Tibial nerve (tissue), 4 donors: ENCODE data around the gene COX4I1. TPM values are rescaled to one million over a fixed set of nuclear protein-coding genes. Genes with fewer than 3 reads are reported as not detected.
"Not testable (repeated sequence)": the region's sequence is repeated elsewhere in the genome, so short reads cannot be mapped to it uniquely, and the experiment has no call there.

ENCODE experiments used
- DNase-seq, 2 donors: peaks; one replicate each; pipeline ENCODE4 v3.0.0-alpha.2; 2019; ENCODE audit warnings: low spot score in 2 of 2
- H3K27ac ChIP-seq, 4 donors: fragments of 200-600 bp; sonication (generic) in 3 of 4; one replicate each; pipeline ENCODE4 v1.5.1; 2017 to 2019; ENCODE audit warnings: mild to moderate bottlenecking in 1 of 4
- H3K27me3 ChIP-seq, 2 donors: fragments of 200-600 bp; sonication (generic) in 1 of 2; one replicate each; pipeline versions ENCODE4 v1.5.1 to v1.6.0; 2017 to 2019
- H3K36me3 ChIP-seq, 3 donors: fragments of 200-600 bp; sonication (generic); one replicate each; pipeline ENCODE4 v1.5.1; 2018 to 2019
- H3K4me1 ChIP-seq, 4 donors: fragments of 200-600 bp; sonication (generic) in 3 of 4; one replicate each; pipeline ENCODE4 v1.5.1; 2017 to 2019
- H3K4me3 ChIP-seq, 4 donors: fragments of 200-600 bp; sonication (generic) in 3 of 4; one replicate each; pipeline ENCODE4 v1.5.1; 2017 to 2019; ENCODE audit warnings: mild to moderate bottlenecking in 1 of 4, moderate library complexity in 1 of 4
- H3K9me3 ChIP-seq, 4 donors: fragments of 200-600 bp; sonication (generic) in 3 of 4; one replicate each; pipeline ENCODE4 v1.5.1; 2017 to 2019
- EP300 ChIP-seq, 2 donors: sonication (generic); formaldehyde crosslinking; IDR thresholded peaks; one replicate each; pipeline ENCODE4 v1.6.1; 2017; ENCODE audit warnings: antibody characterized with exemption in 2 of 2, mild to moderate bottlenecking in 1 of 2
- POLR2A ChIP-seq, 2 donors: fragments of 450-650 bp; IDR thresholded peaks; one replicate each; pipeline ENCODE4 v1.6.1; 2017; ENCODE audit warnings: antibody characterized with exemption in 2 of 2, mild to moderate bottlenecking in 2 of 2, moderate library complexity in 2 of 2
- WGBS, 2 donors: methylation state at CpG; one replicate each; pipeline ENCODE4 v1.1.5; 2018; 5-methylcytosine and 5-hydroxymethylcytosine counted together
- total RNA-seq, 4 donors: library from RNA; depleted of rRNA; stranded (reverse); fragments of >200 nt; gene quantifications; one replicate each; pipeline ENCODE4 v1.1.0, GENCODE V29; 2016
- TF ChIP-seq, protein P1 (sequence below), 5 experiments: fragments of 200-600 bp in 3 of 5; fragments of 450-650 bp in 2 of 5; sonication (generic) in 3 of 5; IDR thresholded peaks; one replicate each; pipeline ENCODE4 v1.5.1; 2016 to 2019; ENCODE audit warnings: antibody characterized with exemption in 5 of 5, mild to moderate bottlenecking in 3 of 5, moderate library complexity in 2 of 5

The COX4I1 gene
- total RNA-seq, 4 donors from 2014 or later, result 274 to 401 (median 323) TPM

DNA sequence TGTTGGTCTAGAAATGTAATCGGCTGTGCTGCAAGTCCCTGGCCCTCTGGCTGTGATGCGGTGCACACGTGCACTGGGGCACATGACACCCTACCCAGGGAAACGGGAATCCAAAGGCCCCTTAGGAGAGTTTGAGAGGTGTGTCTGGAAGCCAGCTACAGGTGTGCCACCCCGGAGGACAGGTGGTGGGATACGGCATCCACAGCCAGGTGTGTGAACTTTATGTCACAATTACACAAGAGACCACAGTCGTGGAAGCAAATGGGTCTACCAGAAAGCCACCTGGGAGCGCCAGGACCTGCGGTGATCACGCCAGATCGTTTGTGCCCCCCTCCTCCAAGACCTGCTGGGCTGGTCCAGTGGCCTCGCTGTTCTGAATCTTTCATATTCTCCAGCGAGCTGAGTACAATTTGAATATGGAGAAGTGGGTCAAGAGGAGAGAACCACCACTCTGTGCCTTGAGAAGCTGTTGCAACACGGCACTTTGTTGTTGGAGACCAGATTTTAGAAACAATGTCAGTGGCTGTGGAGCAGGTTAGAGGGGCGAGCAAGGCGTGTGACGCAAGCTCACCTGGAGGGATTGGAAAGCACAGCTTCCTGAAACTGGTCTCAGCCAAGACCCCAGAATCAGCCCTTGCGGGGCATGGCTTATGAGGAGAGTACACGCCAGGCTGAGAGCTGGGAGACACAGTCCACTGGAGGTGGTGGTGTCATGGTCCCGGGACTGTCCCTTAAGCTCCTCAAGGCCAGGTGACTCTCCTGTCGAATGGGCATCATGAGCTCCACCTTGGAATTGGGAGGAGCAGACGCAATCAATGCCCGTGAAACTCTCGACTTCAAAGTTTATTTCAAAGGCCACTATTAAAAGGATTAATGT is 37.4 kb downstream of the COX4I1 start:
- TF ChIP-seq POLR2A (IDR thresholded peaks at IDR 0.05), result no peak
- TF ChIP-seq, protein P1, sequence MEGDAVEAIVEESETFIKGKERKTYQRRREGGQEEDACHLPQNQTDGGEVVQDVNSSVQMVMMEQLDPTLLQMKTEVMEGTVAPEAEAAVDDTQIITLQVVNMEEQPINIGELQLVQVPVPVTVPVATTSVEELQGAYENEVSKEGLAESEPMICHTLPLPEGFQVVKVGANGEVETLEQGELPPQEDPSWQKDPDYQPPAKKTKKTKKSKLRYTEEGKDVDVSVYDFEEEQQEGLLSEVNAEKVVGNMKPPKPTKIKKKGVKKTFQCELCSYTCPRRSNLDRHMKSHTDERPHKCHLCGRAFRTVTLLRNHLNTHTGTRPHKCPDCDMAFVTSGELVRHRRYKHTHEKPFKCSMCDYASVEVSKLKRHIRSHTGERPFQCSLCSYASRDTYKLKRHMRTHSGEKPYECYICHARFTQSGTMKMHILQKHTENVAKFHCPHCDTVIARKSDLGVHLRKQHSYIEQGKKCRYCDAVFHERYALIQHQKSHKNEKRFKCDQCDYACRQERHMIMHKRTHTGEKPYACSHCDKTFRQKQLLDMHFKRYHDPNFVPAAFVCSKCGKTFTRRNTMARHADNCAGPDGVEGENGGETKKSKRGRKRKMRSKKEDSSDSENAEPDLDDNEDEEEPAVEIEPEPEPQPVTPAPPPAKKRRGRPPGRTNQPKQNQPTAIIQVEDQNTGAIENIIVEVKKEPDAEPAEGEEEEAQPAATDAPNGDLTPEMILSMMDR (IDR thresholded peaks at IDR 0.05), result no peak
- no peak for TF ChIP-seq EP300 (IDR thresholded peaks at IDR 0.05)
- no peak for DNase-seq
- Histone ChIP-seq H3K4me1 (peaks cover 0 to 9% (median 0%) of the 10 kb centered on the region in 4 donors), H3K4me3 (no peak overlapping the region), H3K36me3 (no peaks in the 10 kb centered on the region), H3K9me3 (peaks cover 0 to 4% (median 0%) of the 10 kb centered on the region in 4 donors), H3K27ac (no peak overlapping the region), H3K27me3 (peaks cover 0 to 11% of the 10 kb centered on the region in 2 donors)
- WGBS, 2 donors, result 78 to 82% methylated on average over 22 to 24 of the region's 24 CpGs

DNA sequence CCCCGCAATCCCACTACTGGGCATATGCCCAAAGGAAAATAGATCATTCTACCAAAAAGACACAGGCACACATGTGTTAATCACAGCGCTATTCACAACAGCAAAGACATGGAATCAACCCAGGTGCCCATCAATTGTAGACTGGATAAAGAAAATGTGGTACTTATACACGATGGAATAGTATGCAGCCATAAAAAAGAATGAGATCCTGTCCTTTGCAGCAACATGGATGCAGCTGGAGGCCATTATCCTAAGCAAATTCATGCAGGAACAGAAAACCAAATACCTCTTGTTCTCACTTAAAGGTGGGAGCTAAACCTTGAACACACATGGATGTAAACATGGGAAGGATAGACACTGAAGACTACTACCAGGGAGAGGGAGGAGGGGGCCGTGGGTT is 38.2 kb downstream of the COX4I1 start:
- not testable (repeated sequence) for H3K27me3 ChIP-seq, H3K27ac ChIP-seq, H3K9me3 ChIP-seq, H3K4me3 ChIP-seq, H3K4me1 ChIP-seq, DNase-seq, H3K36me3 ChIP-seq
- WGBS, 2 donors, result 87 to 91% methylated on average over 4 of the region's 4 CpGs

DNA sequence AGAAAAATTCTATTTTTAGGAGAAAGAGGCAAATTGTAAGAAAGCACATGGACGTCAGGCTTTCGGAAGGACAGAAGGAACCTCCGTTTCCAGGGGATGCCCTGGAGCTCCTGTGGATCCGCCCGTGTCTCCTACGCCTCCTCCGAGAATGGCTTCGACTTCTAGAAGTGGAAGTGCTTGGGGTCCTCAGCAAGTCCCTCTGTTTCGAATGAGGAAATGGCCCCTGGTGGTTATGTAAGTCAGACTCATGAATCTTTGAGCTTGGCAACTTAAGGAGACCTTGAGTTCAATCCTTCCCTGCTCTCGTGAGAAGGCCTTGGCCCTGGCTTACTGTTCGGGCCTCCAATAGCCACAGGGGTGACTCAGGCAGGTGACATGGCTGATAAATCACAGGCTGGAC is 38.9 kb downstream of the COX4I1 start:
- 72 to 75% methylated on average over 11 of the region's 11 CpGs for WGBS, 2 donors
- Histone ChIP-seq H3K27ac (no peak overlapping the region), H3K27me3 (peaks cover 0 to 2% of the 10 kb centered on the region in 2 donors), H3K4me3 (no peak overlapping the region), H3K9me3 (peaks cover 0 to 4% (median 0%) of the 10 kb centered on the region in 4 donors), H3K36me3 (no peaks in the 10 kb centered on the region), H3K4me1 (peaks cover 0 to 2% (median 0%) of the 10 kb centered on the region in 4 donors)
- TF ChIP-seq POLR2A (IDR thresholded peaks at IDR 0.05), result no peak
- no peak for TF ChIP-seq EP300 (IDR thresholded peaks at IDR 0.05)
- TF ChIP-seq, protein P1 (IDR thresholded peaks at IDR 0.05), result no peak
- DNase-seq, result no peak

DNA sequence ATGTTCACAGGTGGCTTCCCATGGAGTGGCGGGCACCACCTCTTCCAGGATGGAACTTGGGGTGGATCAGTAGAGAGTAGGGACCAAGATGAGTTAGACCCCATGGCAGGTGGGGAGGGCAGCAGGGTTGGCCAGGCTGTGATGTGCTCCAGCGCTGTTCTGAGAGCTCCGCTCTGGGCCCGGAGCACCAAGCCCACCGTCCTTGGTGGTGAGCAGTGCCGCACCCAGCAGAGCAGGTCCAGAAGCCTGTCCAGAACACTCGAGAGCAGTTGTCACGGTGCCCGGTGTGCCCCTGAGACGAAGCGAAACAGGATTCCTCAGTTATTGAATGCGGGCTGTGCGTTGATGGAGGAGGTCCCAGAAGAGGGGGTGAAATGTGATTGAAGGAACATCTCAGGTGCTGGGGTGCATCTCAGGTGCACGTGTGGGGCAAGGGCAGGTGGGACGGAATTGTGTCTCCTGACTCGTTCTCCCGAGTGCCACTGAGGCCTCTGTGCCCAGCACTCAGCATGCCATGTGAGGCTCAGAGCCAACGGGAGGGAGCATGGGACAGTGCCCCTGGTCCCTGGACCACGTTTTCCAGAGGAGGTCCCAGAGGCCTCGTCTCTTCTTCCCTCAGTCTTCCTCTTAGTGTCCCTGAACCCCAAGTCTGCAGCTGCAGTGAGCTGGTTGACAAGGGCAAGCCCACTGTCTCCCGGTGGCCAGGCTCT is 39.5 kb downstream of the COX4I1 start:
- no peaks in the 10 kb centered on the region for H3K36me3 ChIP-seq
- no peak overlapping the region for H3K4me3 ChIP-seq
- 89 to 93% methylated on average over 20 to 21 of the region's 21 CpGs for WGBS, 2 donors
- no peaks in the 10 kb centered on the region for H3K27me3 ChIP-seq
- H3K27ac ChIP-seq, result no peak overlapping the region
- no peak for DNase-seq
- TF ChIP-seq, protein P1 (IDR thresholded peaks at IDR 0.05), result no peak
- H3K4me1 ChIP-seq, result no peaks in the 10 kb centered on the region
- peaks cover 0 to 4% (median 0%) of the 10 kb centered on the region in 4 donors for H3K9me3 ChIP-seq

DNA sequence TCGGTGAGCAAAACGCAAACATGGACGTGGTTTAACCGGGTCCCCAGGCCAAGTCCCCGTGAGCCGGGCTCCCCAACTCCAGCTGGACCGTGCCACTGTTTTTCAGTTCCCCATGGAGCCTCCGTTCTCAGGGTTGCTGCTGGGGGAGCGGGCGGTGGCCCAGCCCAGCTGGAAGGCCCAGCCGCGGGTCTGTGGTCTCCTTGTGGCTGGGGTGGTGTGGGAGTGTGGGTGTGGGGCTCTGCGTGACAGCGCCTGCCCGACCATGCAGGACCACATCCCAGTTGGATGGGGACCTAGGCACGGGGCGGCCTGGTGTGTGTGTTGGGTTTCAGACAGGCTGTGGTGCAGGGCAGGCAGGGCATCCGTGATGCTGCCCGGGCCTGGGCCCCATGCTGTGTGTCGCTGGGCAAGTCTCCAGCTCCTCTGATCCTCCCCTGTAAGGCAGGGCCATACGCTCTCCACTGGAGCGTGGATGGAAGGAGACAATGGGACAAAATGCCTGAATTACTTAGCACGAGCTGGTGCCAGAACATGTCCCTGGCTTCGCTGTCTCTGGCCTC is 40.3 kb downstream of the COX4I1 start:
- no peak for DNase-seq
- H3K27me3 ChIP-seq, result no peaks in the 10 kb centered on the region
- no peaks in the 10 kb centered on the region for H3K9me3 ChIP-seq
- 69 to 90% methylated on average over 16 to 24 of the region's 24 CpGs for WGBS, 2 donors
- H3K36me3 ChIP-seq, result no peaks in the 10 kb centered on the region
- H3K4me1 ChIP-seq, result peaks cover 0 to 2% (median 0%) of the 10 kb centered on the region in 4 donors
- H3K27ac ChIP-seq, result no peak overlapping the region
- H3K4me3 ChIP-seq, result no peak overlapping the region
- no peak for TF ChIP-seq EP300 (IDR thresholded peaks at IDR 0.05)
- TF ChIP-seq POLR2A (IDR thresholded peaks at IDR 0.05), result no peak
- TF ChIP-seq, protein P1 (IDR thresholded peaks at IDR 0.05), result no peak
